ENCODE measurements around the gene NR2F1-AS1. TPM values are rescaled to one million over a fixed set of nuclear protein-coding genes. Genes with fewer than 3 reads are reported as not detected.

Gene NR2F1-AS1
- total RNA-seq = not detected

- H3K4me3 Mint-ChIP-seq = no peak within 1 kb of the TSS
- H3K36me3 Mint-ChIP-seq (ENCODE audit: low read depth) = no peaks in the 10 kb centered on the region
- H3K4me1 Mint-ChIP-seq (ENCODE audit: low read depth) = peaks cover 16% of the 10 kb centered on the region
- H3K27ac Mint-ChIP-seq = no peak within 1 kb of the TSS
- intact Hi-C loops (cut with micrococcal nuclease) = loop anchor here (1.0 to 10.0 kb wide), 12 partner anchors 9 to 1936 kb away; partner anchors contain the start of genes KIAA0825 and SLF1
- peaks cover 48% of the 10 kb centered on the region for H3K27me3 Mint-ChIP-seq (ENCODE audit: low read depth)
- no peak for DNase-seq
- CTCF ChIA-PET = interaction anchor here (0.5 to 1.0 kb wide), 2 partner anchors 143 to 220 kb away, joined by 3 read pairs; no protein-coding TSS in a partner anchor
- no peaks in the 10 kb centered on the region for H3K9me3 Mint-ChIP-seq
Observed at GRCh38 chr5:93580927-93581445, at the start of gene NR2F1-AS1. Gene NR2F1-AS1 (minus strand): TSS chr5:93581219.

DNA sequence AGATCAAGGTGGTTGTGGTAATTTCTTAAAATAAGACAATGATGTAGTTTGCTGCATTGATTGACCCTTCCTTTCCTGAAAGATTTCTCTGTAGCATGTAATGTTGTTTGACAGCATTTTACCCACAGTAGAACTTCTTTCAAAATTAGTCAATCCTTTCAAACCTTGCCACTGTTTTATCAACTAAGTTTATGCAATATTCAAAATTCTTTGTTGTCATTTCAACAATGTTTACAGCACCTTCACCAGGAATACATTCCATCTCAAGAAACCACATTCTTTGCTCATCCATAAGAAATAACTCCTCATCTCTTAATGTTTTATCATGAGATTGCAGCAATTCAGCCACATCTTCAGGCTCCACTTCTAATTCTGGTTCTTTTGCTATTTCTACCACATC lies 45.8 kb upstream of the NR2F1-AS1 start:
- Mint-ChIP-seq H3K4me1 (ENCODE audit: low read depth) (peaks cover 12% of the 10 kb centered on the region), H3K9me3 (peaks cover 2% of the 10 kb centered on the region), H3K27ac (no peak overlapping the region), H3K4me3 (no peak overlapping the region), H3K27me3 (ENCODE audit: low read depth) (peaks cover 23% of the 10 kb centered on the region), H3K36me3 (ENCODE audit: low read depth) (peaks cover 9% of the 10 kb centered on the region)
- CTCF ChIA-PET = no interaction called here
- intact Hi-C loops (cut with micrococcal nuclease) = loop anchor here (10.0 kb wide), 1 partner anchor 488 kb away; a partner anchor contains a TSS
- DNase-seq = no peak

GRCh38 chr5:93623153-93623552 lies 42.1 kb upstream of the NR2F1-AS1 start:
- H3K4me3 Mint-ChIP-seq = no peak overlapping the region
- peaks cover 34% of the 10 kb centered on the region for H3K27me3 Mint-ChIP-seq (ENCODE audit: low read depth)
- no peak for DNase-seq
- H3K9me3 Mint-ChIP-seq = no peaks in the 10 kb centered on the region
- H3K4me1 Mint-ChIP-seq (ENCODE audit: low read depth) = peaks cover 24% of the 10 kb centered on the region
- peaks cover 2% of the 10 kb centered on the region for H3K36me3 Mint-ChIP-seq (ENCODE audit: low read depth)
- intact Hi-C loops (cut with micrococcal nuclease) = loop anchor here (5.0 to 10.0 kb wide), 3 partner anchors 41 to 492 kb away; partner anchors contain the start of genes NR2F1 and NR2F1-AS1
- CTCF ChIA-PET = no interaction called here
- H3K27ac Mint-ChIP-seq = no peak overlapping the region

GRCh38 chr5:93622240-93622885 lies 41.3 kb upstream of the NR2F1-AS1 start:
- H3K4me3 Mint-ChIP-seq = no peak overlapping the region
- peaks cover 34% of the 10 kb centered on the region for H3K27me3 Mint-ChIP-seq (ENCODE audit: low read depth)
- intact Hi-C loops (cut with micrococcal nuclease) = loop anchor here (5.0 to 10.0 kb wide), 3 partner anchors 40 to 492 kb away; partner anchors contain the start of genes NR2F1 and NR2F1-AS1
- CTCF ChIA-PET = interaction anchor here (0.5 kb wide), 1 partner anchor 36 kb away, joined by 5 read pairs; no protein-coding TSS in a partner anchor
- DNase-seq = no peak
- peaks cover 2% of the 10 kb centered on the region for H3K36me3 Mint-ChIP-seq (ENCODE audit: low read depth)
- no peaks in the 10 kb centered on the region for H3K9me3 Mint-ChIP-seq
- H3K27ac Mint-ChIP-seq = no peak overlapping the region
- peaks cover 24% of the 10 kb centered on the region for H3K4me1 Mint-ChIP-seq (ENCODE audit: low read depth)

DNA sequence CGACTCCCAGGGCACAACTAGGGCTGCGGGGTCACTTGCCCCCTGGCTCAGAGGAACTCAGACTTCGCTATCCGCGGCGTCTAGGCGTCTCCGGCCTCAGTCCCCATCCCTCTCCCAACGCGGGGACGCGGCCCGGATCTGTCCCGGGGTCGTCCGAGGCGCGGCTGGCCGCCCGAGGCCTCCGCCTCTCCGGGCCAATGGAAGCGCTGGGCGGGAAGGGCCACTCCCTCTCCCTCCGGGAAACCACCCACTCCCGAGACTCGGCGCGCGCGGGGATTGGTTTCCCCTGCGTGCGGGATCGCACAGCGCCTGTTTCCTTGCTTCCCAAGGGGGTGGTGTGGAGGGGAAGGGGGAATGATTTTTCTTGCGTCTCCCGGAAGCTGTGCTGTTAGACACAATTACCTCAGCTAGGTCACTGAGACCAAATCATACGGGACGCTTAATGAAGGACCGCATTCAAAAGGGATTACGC lies 40.3 kb upstream of the NR2F1-AS1 start:
- Mint-ChIP-seq H3K4me3 (peak overlapping the region; percentile 52), H3K27me3 (ENCODE audit: low read depth) (peaks cover 39% of the 10 kb centered on the region), H3K27ac (no peak overlapping the region), H3K36me3 (ENCODE audit: low read depth) (peaks cover 2% of the 10 kb centered on the region), H3K4me1 (ENCODE audit: low read depth) (peaks cover 24% of the 10 kb centered on the region), H3K9me3 (no peaks in the 10 kb centered on the region)
- CTCF ChIA-PET = interaction anchor here (0.7 to 3.8 kb wide), 4 partner anchors 84 to 183 kb away, joined by 3 to 14 read pairs (median 4); no protein-coding TSS in a partner anchor
- no peak for DNase-seq
- intact Hi-C loops (cut with micrococcal nuclease) = loop anchor here (2.0 to 10.0 kb wide), 5 partner anchors 39 to 1171 kb away; partner anchors contain the start of genes KIAA0825, NR2F1, NR2F1-AS1 and SLF1

DNA sequence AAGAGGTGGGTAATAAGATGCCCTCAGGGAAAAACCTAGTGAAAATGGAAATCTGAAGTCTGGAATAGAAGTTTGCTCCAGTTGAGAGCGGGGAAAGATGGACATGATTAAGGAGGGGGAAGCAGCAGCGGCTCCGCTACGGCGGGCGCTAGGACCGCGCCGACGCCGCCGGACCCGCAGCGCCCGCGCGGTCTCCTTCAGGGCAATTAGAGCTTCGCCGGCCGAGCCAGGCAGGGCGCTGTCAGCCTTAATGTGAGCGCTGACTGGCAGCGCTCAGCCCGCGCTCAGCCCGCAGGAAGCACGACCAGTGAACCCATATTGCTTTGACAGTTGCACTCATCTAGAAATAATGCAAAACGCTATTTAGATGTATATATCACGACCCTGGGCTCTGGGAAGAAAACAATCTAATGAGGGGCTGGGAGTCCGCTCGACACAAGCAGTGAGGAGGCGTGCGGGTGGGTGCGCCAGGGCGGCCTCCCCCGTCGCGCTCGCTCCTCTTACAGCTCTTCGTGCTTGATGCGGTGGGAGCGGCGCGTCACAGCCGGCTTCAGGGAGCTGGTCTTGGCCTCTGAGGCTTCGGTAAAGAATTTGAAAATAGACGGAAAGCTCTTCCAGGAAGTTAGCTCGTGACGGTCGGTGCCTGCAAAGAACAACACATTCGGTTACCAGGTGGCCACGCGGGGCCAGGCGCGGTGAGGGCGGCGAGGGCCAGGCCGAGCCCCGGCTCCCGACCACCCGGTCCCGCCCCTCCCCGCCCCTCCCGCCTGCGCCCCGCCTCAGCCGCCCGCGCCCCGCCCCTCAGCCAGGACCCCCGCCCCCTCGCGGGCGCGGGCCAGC lies 39.7 kb upstream of the NR2F1-AS1 start:
- Mint-ChIP-seq H3K27ac (no peak overlapping the region), H3K9me3 (no peaks in the 10 kb centered on the region), H3K27me3 (ENCODE audit: low read depth) (peaks cover 43% of the 10 kb centered on the region), H3K36me3 (ENCODE audit: low read depth) (peaks cover 2% of the 10 kb centered on the region), H3K4me3 (peak overlapping the region; percentile 76), H3K4me1 (ENCODE audit: low read depth) (peaks cover 24% of the 10 kb centered on the region)
- DNase-seq = peak; percentile 64
- CTCF ChIA-PET = interaction anchor here (0.6 to 3.8 kb wide), 6 partner anchors 15 to 278 kb away, joined by 3 to 14 read pairs (median 4); no protein-coding TSS in a partner anchor
- intact Hi-C loops (cut with micrococcal nuclease) = loop anchor here (1.0 to 10.0 kb wide), 6 partner anchors 38 to 1172 kb away; partner anchors contain the start of genes KIAA0825, NR2F1, NR2F1-AS1 and SLF1

DNA sequence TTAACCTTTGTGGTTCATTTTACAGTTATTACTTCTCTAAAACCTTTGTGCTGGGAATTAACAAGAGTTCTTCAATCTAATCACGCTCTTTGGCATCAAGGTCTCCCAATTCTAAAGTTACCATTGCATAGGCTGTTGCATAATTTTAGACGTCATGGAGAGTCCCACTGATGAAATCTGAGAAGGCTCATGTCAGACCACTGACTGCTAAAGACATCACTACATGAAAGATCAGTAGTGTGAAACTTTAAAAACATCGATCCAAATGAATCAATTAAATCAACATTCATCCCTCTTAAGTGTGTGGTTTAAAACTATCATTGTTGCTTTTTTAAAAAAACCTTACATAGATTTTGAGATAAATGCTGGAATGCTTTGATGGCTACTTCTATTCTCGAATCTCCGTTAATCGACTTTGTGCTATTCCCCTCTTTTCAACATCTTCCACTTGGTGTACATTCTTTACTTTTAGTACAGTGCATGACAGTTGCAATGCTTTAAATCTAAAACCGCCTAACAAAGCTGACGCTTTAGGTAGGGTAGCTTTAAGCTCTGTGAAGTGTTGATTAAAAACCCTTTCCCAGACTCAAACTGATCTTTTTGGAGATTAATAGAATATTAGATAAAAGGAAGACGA lies 35.6 kb upstream of the NR2F1-AS1 start:
- no peak overlapping the region for H3K4me3 Mint-ChIP-seq
- no peak overlapping the region for H3K27ac Mint-ChIP-seq
- intact Hi-C loops (cut with micrococcal nuclease) = no loop called here
- peaks cover 2% of the 10 kb centered on the region for H3K36me3 Mint-ChIP-seq (ENCODE audit: low read depth)
- no peak for DNase-seq
- H3K9me3 Mint-ChIP-seq = no peaks in the 10 kb centered on the region
- CTCF ChIA-PET = no interaction called here
- H3K27me3 Mint-ChIP-seq (ENCODE audit: low read depth) = peaks cover 52% of the 10 kb centered on the region
- H3K4me1 Mint-ChIP-seq (ENCODE audit: low read depth) = peaks cover 13% of the 10 kb centered on the region

DNA sequence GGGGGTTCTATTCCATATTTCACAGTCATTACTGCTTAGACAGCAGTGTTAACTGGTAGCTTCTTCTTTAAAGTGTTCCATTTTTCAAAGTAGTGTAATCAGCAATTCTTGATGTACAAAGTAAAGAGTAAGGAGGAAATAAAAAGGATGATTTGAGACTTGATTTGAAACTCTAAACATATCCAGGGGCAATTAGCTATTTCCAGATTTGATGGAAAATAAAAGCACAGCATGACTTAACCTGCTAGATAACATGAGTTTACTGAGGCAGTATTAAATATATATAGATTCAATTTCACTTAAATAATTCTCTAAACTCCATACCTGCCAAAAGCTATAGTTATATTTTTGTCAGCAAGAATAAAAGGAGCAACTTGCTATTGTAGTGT lies 31.8 kb upstream of the NR2F1-AS1 start:
- intact Hi-C loops (cut with micrococcal nuclease) = no loop called here
- Mint-ChIP-seq H3K4me1 (ENCODE audit: low read depth) (peaks cover 3% of the 10 kb centered on the region), H3K9me3 (no peaks in the 10 kb centered on the region), H3K27ac (no peak overlapping the region), H3K36me3 (ENCODE audit: low read depth) (no peaks in the 10 kb centered on the region), H3K4me3 (no peak overlapping the region), H3K27me3 (ENCODE audit: low read depth) (peaks cover 65% of the 10 kb centered on the region)
- DNase-seq = no peak
- CTCF ChIA-PET = interaction anchor here (1.1 kb wide), 1 partner anchor 188 kb away, joined by 3 read pairs; no protein-coding TSS in a partner anchor

DNA sequence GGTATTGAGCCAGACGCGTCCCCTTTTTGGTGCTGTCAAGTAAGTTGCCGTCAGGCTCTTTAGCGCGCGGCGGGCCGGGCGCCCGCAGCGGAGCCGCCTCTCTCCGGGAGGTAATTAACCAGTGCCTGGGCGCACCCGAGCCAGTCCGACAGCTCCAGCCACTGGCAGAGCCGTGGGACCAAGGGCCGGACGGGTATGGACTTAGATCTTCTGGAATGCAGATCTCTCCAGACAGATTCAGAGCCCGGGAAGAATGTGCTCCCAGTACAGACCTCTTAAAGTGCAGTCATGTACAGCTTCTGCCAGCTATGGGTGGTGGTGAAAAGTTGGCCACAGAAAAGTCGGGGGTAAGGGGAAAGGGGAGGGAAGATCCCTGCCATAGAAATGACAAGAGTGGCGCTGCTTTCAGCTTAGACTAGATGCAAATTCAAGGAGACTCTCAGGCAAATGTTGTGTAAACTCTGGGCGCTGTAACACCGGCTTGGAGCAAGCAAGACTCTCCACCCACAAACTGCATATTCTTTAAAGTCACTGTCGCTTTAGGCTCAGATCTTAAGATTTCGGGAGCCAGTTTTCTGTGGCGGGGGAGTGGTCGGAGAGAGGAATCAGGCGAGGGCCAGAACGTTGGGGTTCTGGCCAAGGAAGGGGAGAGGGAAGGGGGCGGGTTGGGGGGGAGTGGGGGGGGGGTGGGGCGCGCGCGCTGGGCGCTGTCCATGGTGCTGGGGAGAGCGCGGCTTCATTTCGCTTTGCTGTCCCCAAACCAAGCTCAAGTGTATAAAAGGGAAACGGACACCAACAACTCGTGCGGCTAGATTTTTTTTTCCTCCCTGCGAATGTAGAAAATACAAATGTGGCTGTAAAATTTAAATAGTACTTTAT lies 31.2 kb upstream of the NR2F1-AS1 start:
- no peak for DNase-seq
- Mint-ChIP-seq H3K27me3 (ENCODE audit: low read depth) (peaks cover 70% of the 10 kb centered on the region), H3K36me3 (ENCODE audit: low read depth) (no peaks in the 10 kb centered on the region), H3K4me3 (no peak overlapping the region), H3K9me3 (no peaks in the 10 kb centered on the region), H3K27ac (no peak overlapping the region), H3K4me1 (ENCODE audit: low read depth) (peaks cover 3% of the 10 kb centered on the region)
- CTCF ChIA-PET = interaction anchor here (1.1 kb wide), 2 partner anchors 188 to 189 kb away, joined by 3 read pairs; no protein-coding TSS in a partner anchor
- intact Hi-C loops (cut with micrococcal nuclease) = no loop called here

DNA sequence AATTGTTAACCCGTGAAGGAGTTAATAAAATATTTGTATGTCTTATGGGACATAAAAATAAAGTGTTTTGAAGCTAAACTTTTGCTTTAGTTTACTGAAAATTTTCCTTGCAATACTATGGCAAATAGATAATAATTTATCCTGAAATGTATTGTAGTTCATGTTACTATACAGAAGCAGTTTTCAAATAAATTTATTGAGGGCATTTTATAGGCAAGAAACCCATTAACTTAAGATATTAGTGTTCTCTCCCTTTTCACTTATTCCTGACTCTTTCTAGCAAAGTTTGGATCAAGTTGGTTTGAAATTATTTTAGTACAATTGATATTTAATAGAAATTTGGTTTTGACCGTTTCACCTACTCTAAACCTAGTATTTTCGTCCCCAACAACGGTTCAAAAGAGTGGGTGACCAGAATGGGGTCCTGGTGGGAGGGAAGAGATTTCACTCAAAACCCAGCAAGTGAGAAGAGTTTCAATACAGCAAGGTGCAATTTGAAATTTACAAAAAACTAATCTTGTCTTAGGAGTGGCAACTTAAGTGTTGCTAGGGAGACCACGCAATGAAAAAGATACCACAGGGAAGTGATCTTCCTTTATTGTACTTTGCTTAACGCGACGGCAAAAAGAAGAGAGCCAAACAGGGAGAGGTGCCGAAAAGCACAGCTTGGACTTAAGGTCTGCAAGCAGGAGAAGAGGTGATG lies 30.4 kb upstream of the NR2F1-AS1 start:
- Mint-ChIP-seq H3K4me1 (ENCODE audit: low read depth) (peaks cover 3% of the 10 kb centered on the region), H3K27ac (no peak overlapping the region), H3K9me3 (no peaks in the 10 kb centered on the region), H3K36me3 (ENCODE audit: low read depth) (no peaks in the 10 kb centered on the region), H3K27me3 (ENCODE audit: low read depth) (peaks cover 69% of the 10 kb centered on the region), H3K4me3 (no peak overlapping the region)
- no peak for DNase-seq
- intact Hi-C loops (cut with micrococcal nuclease) = no loop called here
- CTCF ChIA-PET = interaction anchor here (1.1 kb wide), 2 partner anchors 188 to 283 kb away, joined by 3 read pairs; no protein-coding TSS in a partner anchor

Measured in activated naive CD4-positive, alpha-beta T cell treated with anti-CD3 and anti-CD28 coated beads for 36 hours (primary cell).